BJ (cell line): ENCODE measurements around the gene FAM50B. TPM values are rescaled to one million over a fixed set of nuclear protein-coding genes. Genes with fewer than 3 reads are reported as not detected.
A peak's percentile ranks its signal among the peaks of the same experiment; 100 is the strongest.

Experiments
- CTCF ChIA-PET: fragments of 350-600 bp; formaldehyde crosslinking; extraction: SDS; loops from one replicate; lab custom pipeline; 2021; ENCODE audit warnings: antibody characterized with exemption, inconsistent platforms; lab: Yijun Ruan, JAX
- POLR2A ChIA-PET: fragments of 300-600 bp; sonication (Branson Sonifier 250); formaldehyde crosslinking; extraction: SDS; loops from one replicate; lab custom pipeline; 2021; ENCODE audit warnings: antibody characterized with exemption; lab: Charles Lee
- DNase-seq: peaks from one replicate; pipeline ENCODE4 v3.0.0-alpha.2; 2011; ENCODE audit warnings: low read depth
- H3K27me3 ChIP-seq: 2 replicates; pipeline ENCODE4 v1.6.0; 2011; ENCODE audit warnings: low read length; ENCODE audit not compliant: control insufficient read depth, insufficient read depth
- H3K36me3 ChIP-seq: 2 replicates; pipeline ENCODE4 v1.5.1; 2011; ENCODE audit warnings: low read length; ENCODE audit not compliant: control insufficient read depth, insufficient read depth
- H3K4me3 ChIP-seq: 2 replicates; pipeline ENCODE4 v1.5.1; 2011; ENCODE audit warnings: low read depth, mild to moderate bottlenecking, control low read depth, low read length
- polyA plus RNA-seq: library from polyadenylated mRNA; depleted of rRNA; stranded (reverse); fragments of >200 nt; gene quantifications from 2 replicates; pipeline ENCODE4 v1.2.3, GENCODE V29; 2011
- TF ChIP-seq, protein P1 (sequence below): IDR thresholded peaks from 2 replicates; pipeline ENCODE4 v1.5.1; 2011; ENCODE audit warnings: low read depth, mild to moderate bottlenecking, control low read depth, inconsistent platforms, low read length, moderate library complexity; ENCODE audit not compliant: insufficient read depth

The FAM50B gene
- polyA plus RNA-seq, 1 experiment: 9.9 TPM

DNA sequence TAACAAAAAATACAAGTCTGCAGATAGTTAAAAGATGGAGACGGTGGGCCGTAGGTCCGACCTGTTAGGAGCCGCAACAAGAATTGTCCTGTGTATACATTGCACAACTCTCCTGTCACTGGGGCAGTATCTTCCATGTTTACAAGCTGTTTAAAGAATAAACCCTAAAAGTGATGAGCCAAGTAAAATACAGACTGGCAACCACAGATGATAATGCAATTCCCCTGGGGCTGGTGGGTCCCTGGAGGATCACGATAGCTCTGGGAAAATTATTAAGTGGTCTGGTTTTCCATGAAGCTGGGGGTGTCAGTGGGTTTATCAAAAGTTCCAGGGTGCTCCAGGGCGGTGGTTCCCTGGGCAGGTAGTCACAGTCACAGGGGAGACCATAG is 8.1 kb upstream of the FAM50B start:
- ChIA-PET POLR2A (interaction anchor here (0.6 to 1.6 kb wide), 2 partner anchors 15 to 638 kb away, joined by 3 to 5 read pairs; no protein-coding TSS in a partner anchor), CTCF (interaction anchor here (0.6 to 2.2 kb wide), 14 partner anchors 8 to 99 kb away, joined by 3 to 9 read pairs (median 4); partner anchors contain the start of gene FAM50B)
- no peak for DNase-seq
- Histone ChIP-seq H3K36me3 (no peaks in the 10 kb centered on the region), H3K27me3 (no peaks in the 10 kb centered on the region), H3K4me3 (no peak overlapping the region)
- TF ChIP-seq, protein P1, sequence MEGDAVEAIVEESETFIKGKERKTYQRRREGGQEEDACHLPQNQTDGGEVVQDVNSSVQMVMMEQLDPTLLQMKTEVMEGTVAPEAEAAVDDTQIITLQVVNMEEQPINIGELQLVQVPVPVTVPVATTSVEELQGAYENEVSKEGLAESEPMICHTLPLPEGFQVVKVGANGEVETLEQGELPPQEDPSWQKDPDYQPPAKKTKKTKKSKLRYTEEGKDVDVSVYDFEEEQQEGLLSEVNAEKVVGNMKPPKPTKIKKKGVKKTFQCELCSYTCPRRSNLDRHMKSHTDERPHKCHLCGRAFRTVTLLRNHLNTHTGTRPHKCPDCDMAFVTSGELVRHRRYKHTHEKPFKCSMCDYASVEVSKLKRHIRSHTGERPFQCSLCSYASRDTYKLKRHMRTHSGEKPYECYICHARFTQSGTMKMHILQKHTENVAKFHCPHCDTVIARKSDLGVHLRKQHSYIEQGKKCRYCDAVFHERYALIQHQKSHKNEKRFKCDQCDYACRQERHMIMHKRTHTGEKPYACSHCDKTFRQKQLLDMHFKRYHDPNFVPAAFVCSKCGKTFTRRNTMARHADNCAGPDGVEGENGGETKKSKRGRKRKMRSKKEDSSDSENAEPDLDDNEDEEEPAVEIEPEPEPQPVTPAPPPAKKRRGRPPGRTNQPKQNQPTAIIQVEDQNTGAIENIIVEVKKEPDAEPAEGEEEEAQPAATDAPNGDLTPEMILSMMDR: no peak

- Histone ChIP-seq H3K27me3 (no peaks in the 10 kb centered on the region), H3K36me3 (no peaks in the 10 kb centered on the region), H3K4me3 (no peak overlapping the region)
- CTCF ChIA-PET: interaction anchor here (0.6 to 2.2 kb wide), 17 partner anchors 7 to 100 kb away, joined by 3 to 9 read pairs (median 4); partner anchors contain the start of gene FAM50B
- peak; percentile 78 for DNase-seq
- TF ChIP-seq, protein P1: no peak
- POLR2A ChIA-PET: interaction anchor here (0.6 to 1.6 kb wide), 4 partner anchors 16 to 639 kb away, joined by 3 to 5 read pairs (median 4); no protein-coding TSS in a partner anchor
These were observed 7.2 kb upstream of the FAM50B start for GRCh38 chr6:3841711-3842565.

- no peak for DNase-seq
- CTCF ChIA-PET: interaction anchor here (0.5 to 1.7 kb wide), 6 partner anchors 9 to 135 kb away, joined by 3 read pairs; no protein-coding TSS in a partner anchor
- Histone ChIP-seq H3K4me3 (no peak overlapping the region), H3K36me3 (no peaks in the 10 kb centered on the region), H3K27me3 (no peaks in the 10 kb centered on the region)
- POLR2A ChIA-PET: interaction anchor here (1.0 kb wide), 1 partner anchor 96 kb away, joined by 3 read pairs; no protein-coding TSS in a partner anchor
- TF ChIP-seq, protein P1: no peak
These were observed 5.6 kb upstream of the FAM50B start for GRCh38 chr6:3843379-3844096.

GRCh38 chr6:3844097-3844463 is 5.1 kb upstream of the FAM50B start:
- Histone ChIP-seq H3K27me3 (no peaks in the 10 kb centered on the region), H3K36me3 (no peaks in the 10 kb centered on the region), H3K4me3 (no peak overlapping the region)
- ChIA-PET CTCF (interaction anchor here (0.5 to 0.7 kb wide), 3 partner anchors 8 to 94 kb away, joined by 3 read pairs; no protein-coding TSS in a partner anchor), POLR2A (no interaction called here)
- DNase-seq: peak; percentile 47
- TF ChIP-seq, protein P1: no peak
